GM19099 (cell line): Measurements from ENCODE around the gene PPP1R16B.

Experiments
- POLR2A ChIP-seq: IDR thresholded peaks from 3 replicates; pipeline ENCODE4 v1.6.1; 2011; ENCODE audit warnings: low read depth; ENCODE audit not compliant: insufficient read length; ENCODE audit errors: extremely low read depth

PPP1R16B gene

DNA sequence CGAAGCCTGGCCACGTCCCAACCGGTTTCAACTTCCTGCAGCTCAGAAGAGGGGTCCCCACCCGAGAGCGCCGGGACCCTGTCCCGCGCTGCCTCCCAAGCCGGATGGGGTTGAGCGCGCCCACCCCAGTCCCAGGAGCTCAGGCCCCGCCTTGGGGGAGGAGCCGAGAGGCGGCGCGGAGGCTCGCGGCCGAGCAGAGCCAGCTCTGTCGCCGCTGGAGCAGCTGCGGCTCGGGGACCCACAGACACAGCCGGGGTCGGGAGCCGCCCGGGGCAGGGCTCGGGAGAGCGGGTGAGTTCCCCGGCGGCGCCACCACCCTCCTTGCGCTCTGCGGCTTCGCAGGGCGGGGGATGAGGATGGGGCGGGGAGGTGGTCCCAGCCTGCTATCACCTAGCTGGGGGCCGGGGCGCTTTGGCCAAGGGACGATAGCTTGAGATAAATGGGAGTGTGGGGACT lies at the start of gene PPP1R16B:
Gene PPP1R16B, plus strand, starts transcription at position 196 of the 456 bp plus-strand sequence. CDS start 30,229 bp downstream, outside the sequence.
- peak; percentile 93 for TF ChIP-seq POLR2A

DNA sequence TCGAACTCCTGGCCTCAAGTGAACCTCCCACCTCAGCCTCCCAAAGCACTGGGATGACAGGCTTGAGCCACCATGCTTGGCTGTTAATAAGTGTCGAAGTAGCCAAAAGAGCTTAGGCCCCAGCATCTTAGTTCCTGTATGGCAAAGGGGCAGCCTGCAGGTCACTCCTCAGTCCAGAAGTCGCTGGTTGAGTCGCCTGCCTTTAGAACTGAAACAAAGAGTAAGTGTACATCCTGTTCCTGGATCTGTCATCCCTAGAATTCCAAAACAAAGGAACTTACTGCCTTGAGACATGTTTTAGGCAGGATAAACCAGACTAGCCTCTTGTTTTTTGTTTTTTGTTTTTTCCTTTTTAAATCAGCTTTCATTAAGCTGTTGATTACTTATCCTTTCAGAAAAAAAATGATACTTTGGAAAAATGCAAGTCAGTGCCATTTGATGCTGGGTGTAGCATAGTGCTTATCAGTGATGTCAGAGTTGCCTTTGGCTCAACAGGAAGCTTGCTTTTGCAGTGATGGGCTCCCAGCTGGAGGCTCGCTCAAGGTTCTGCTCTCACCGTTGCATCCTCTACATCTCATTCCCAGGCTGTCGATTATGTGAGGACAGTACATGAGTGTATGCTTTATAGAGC lies 48.2 kb upstream of the PPP1R16B start:
- no peak for TF ChIP-seq POLR2A

DNA sequence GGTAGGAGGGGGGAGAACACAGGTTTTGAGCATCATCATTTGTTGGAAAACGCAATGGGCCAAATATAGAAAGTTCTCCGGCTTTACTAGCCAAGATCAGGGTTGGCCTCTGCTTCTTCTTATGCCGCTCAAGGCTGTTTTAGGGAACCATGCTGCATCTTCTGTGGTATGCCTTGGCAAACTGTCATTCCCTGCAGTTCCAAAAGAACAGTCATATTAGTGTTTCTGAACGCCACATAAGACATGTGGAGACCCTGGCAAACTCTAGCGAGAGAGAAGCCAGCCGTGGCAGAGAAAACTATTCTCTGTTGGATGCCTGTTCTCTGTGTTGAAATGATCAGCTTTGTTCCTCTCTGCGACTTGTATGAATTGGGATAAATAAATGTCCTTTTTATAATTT lies 46.4 kb upstream of the PPP1R16B start:
- no peak for TF ChIP-seq POLR2A

DNA sequence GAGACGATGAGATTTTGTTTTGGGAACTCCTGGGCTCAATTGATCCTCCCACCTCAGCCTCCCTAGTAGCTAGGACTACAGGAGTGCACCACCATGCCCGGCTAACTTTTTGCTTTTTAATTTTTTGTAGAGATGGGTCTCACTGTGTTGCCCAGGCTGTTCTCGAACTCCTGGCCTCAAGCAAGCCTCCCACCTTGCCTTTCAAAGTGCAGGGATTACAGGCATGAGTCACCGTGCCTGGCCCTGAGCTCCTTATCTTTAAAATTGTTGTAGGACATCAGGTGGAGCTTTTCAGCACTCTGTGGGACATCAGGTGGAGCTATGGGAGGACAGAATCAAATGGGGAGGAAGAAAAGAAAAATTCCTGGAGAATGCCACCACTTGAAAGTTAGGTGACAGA lies 44.5 kb upstream of the PPP1R16B start:
- no peak for TF ChIP-seq POLR2A

DNA sequence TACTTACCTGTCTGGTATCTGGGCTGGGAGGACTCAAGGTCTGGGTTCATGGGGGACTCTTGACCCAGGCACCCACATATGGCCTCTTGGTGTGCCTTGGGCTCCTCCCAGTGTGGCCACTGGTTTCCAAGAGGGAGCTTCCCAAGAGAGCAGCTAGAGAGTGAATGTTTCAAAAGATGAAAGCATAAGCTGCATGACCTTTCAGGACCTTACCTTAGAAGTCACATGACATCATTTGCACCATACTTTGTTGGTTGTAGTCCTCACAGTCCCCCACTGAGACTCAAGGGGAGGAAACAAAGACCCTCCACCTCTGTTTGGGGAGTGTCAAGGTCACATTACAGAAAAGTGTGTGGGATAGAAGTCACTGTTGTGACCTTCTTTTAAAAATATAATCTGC lies 43.3 kb upstream of the PPP1R16B start:
- TF ChIP-seq POLR2A: no peak

DNA sequence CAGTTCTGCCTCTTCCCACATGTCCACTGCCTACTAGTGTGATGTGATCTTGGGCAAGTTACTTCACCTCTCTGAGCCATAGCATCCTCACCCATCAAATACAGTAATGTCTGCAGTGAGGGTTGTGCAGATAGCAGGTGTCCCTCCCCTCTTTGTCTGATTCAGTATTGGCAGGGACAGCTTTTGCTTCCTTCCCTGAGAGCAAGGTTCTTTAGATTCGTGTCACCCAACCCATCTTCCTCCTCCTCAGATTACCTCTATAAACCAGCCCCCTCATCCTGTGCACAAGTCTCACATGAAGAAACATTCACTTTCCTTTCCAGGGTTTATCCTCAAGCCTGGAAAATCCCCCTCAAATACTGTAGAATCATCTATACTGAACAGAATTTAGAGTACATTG lies 41.9 kb upstream of the PPP1R16B start:
- no peak for TF ChIP-seq POLR2A

DNA sequence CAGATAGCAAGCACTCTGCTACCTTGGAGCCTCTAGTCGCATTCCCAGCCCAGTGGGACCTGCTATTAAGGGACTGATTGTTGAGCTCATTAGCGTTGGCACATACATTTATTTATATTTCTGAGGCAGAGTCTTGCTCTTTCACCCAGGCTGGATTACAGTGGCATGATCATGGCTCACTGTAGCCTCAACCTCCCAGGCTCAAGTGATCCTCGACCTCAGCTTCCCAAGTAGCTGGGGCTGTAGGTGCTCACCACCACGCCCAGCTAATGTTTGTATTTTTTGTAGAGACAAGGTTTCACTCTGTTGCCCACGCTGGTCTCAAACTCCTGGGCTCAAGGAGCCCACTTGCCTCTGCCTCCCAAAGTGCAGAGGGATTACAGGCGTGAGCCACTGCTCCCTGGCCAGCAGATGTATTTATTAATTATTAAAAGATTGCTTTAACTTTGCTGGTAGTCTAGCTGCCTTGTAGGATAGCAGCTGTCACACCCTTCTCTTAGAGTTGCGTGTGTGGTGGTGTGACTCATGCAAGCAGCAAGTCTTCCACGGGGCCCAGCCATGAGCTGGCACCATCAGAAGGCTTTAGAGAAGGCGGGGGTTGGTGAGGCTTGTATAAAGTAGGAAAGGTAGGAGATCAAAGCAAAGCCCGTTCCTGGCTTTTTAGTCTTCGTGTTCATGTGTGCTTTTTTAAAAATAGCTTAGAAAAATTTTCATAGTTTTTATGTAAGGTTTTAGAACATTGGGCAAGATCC lies 40.8 kb upstream of the PPP1R16B start:
- no peak for TF ChIP-seq POLR2A

DNA sequence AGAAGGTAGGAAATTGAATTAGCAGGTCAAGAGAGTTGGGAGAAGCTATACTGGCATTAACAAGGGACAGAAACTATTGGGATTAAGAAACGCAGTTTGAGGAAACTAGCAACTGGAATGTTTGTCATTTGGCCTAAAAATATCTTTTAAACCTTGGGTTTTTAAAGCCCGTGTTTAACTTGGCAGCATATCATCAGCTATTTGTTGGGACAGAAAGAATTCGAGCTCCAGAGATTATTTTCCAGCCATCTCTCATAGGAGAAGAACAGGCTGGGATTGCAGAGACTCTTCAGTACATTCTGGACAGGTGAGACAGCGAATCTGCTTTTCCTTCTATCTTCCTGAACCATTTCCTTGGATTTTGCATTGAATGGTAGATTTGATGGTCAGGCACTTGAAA lies 39.4 kb upstream of the PPP1R16B start:
- no peak for TF ChIP-seq POLR2A

DNA sequence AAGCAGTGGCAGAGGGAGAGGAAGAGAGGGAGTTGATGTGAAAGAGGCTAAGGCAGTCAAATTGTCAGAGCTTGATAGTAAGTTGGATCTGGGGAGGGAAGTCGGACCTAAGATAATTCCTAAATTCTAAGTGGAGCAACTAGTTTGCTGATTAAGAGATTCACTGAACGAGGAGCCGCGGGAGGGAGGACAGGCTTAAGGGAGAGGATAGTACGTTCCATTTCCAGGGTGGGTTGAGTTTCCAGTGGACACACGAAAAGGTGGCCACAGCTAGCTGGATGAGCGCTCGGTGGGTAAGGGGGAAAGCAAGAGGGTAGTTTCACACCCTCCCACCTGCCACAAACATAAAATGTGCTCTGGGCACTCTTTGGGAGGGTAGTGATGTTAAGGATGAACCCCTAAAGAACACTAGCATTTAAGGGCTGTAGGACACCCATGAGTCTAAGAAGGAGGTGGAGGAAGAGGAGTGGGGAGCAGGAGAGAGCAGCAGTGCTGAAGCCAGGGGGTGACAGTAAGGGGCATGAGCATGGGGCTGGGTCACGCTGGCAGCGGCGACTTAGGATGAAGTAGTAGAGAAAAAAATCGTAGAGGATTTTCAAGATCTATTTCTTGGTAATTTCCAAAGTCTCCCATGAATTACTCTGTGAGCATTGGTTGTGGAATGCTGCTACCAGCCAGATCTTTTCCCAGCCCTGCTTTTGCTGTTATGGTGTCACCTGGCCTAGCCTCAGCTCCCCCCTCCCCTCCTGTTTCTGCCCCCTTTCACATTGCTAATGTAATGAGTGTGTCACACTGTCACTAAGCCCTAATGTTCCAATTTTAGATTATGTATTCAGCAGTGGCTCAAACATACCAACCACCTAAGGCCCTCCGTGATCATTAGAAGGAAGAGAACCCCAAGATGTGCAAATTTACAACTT lies 35.9 kb upstream of the PPP1R16B start:
- no peak for TF ChIP-seq POLR2A

DNA sequence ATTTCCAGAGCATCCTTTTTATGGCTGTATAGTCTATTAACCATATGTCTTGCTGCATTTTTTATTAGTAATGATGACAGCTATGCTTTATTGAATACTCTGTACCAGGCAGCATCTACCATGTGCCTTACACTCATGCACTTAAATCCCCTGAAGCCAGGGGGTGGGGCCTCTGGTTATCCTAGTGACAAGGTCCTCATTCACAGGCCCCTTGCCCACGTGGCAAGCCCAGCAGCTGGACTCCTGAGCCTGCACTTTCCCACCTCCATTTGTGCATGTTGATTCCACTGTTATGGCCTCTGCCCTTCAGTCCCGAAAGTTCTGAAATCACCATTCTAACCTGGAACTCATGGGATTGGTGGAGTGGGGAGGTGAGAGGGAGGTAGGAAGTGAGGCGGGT lies 35.0 kb upstream of the PPP1R16B start:
- no peak for TF ChIP-seq POLR2A

DNA sequence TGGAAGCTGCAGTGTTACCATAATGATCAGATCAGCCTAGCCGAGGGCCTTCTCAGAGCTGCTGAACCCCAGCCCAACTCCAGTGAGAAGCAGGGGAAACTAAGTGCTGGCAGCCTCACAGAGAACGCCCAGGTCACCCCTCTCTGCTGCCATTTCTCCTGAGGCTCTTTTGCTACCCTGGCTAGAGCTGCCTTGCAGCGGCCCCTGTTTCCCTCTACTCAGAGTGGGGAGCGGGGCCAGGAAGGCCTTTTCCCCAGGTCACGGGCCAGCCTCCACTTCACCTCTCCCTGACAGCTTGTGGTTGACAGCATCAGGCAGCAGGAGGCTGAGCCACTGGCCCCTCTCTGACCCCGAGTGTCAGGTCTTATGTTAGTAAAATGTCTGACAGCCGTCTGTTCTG lies 34.5 kb upstream of the PPP1R16B start:
- no peak for TF ChIP-seq POLR2A

DNA sequence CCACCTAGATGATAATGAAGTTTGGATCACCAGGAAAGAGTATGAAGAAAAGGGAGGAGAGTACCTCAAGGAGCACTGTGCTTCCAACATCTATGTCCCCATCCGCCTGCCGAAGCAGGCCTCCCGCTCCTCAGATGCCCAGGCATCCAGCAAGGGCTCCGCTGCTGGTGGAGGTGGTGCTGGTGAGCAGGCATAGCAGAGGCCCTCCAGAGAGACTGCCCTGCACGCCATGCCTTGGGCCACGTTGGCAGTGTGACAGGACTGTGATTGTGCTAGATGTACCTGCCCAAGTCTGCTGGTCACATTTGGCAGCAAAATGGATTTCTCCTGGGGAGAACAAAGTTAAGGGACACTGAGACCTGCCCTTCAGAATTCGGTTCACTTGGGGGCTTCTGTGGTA lies 33.9 kb upstream of the PPP1R16B start:
- TF ChIP-seq POLR2A: no peak

DNA sequence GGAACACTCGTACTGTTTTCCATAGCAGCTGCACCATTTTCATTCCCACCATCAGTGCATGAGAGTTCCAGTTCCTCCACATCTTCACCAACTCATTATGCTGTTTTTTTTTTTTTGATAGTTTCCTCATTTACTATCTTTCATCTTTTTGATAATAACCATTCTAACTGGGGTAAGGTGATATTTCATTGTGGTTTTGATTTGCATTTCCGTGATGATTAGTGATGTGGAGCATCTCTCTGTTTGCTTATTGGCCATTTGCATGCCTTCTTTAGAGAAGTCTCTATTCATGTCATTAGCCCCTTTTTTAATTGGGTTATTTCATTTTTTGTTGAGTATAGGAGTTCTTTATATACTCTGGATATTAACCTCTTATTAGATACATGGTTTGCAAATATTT lies 31.3 kb upstream of the PPP1R16B start:
- no peak for TF ChIP-seq POLR2A

DNA sequence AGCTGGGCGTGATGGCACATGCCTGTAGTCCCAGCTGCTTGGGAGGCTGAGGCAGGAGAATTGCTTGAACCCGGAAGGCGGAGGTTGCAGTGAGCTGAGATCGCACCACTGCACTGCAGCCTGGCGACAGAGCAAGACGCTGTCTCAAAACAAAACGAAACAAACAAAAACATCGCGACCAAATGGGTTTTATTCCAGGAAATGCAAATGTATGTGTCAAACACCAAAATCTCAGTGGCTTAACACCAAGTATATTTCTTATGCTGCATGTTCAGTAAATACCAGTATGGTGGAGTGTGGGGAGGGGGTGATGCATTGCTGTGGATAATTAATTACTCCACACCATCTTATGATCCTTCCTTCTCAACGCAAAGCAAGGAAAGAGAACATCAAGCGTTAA lies 29.1 kb upstream of the PPP1R16B start:
- no peak for TF ChIP-seq POLR2A
